KMS-11 (cell line): Measurements from ENCODE around the gene ATF1.
"Not testable (repeated sequence)": the region's sequence is repeated elsewhere in the genome, so short reads cannot be mapped to it uniquely, and the experiment has no call there.

Experiments
- H2AFZ ChIP-seq: fragments of 200-600 bp; sonication (generic); 2 replicates; pipeline ENCODE4 v1.6.1; 2016; ENCODE audit warnings: antibody characterized with exemption, mixed run types, low read depth
- H3K27ac ChIP-seq: fragments of 200-600 bp; sonication (generic); 2 replicates; pipeline ENCODE4 v1.6.1; 2016; ENCODE audit warnings: mild to moderate bottlenecking, mixed run types
- H3K27me3 ChIP-seq: fragments of 200-600 bp; sonication (generic); 2 replicates; pipeline ENCODE4 v1.6.1; 2017; ENCODE audit warnings: mild to moderate bottlenecking, low read depth, mixed run types, moderate library complexity; ENCODE audit not compliant: insufficient read depth
- H3K36me3 ChIP-seq: fragments of 200-600 bp; sonication (generic); 2 replicates; pipeline ENCODE4 v1.6.1; 2017; ENCODE audit warnings: mild to moderate bottlenecking, mixed run types; ENCODE audit not compliant: insufficient read depth
- H3K4me1 ChIP-seq: fragments of 200-600 bp; sonication (generic); 2 replicates; pipeline ENCODE4 v1.6.1; 2016; ENCODE audit warnings: mild to moderate bottlenecking, low read depth, mixed run types; ENCODE audit not compliant: poor library complexity, severe bottlenecking
- H3K4me2 ChIP-seq: fragments of 200-600 bp; sonication (generic); 2 replicates; pipeline ENCODE4 v1.7.0; 2016; ENCODE audit warnings: mild to moderate bottlenecking, mixed run types
- H3K4me3 ChIP-seq: fragments of 200-600 bp; sonication (generic); IDR thresholded peaks from 2 replicates; pipeline ENCODE4 v1.6.1; 2017; ENCODE audit warnings: low read depth, low read length, mixed read lengths; ENCODE audit not compliant: insufficient read depth
- H3K79me2 ChIP-seq: fragments of 200-600 bp; sonication (generic); 2 replicates; pipeline ENCODE4 v1.6.1; 2016; ENCODE audit warnings: low read depth, mixed run types; ENCODE audit not compliant: insufficient read depth
- H3K9ac ChIP-seq: fragments of 200-600 bp; sonication (generic); 2 replicates; pipeline ENCODE4 v1.6.1; 2016; ENCODE audit warnings: mild to moderate bottlenecking, mixed run types
- H4K20me1 ChIP-seq: fragments of 200-600 bp; sonication (generic); 2 replicates; pipeline ENCODE4 v1.6.1; 2016; ENCODE audit warnings: mild to moderate bottlenecking, mixed run types; ENCODE audit not compliant: insufficient read depth
- TF ChIP-seq, protein P1 (sequence below): fragments of 200-600 bp; sonication (generic); conservative IDR thresholded peaks from 2 replicates; pipeline ENCODE4 v1.6.1; 2017; ENCODE audit warnings: low read depth, mild to moderate bottlenecking, antibody characterized with exemption, low read length, moderate library complexity, mixed read lengths

ATF1 gene

DNA sequence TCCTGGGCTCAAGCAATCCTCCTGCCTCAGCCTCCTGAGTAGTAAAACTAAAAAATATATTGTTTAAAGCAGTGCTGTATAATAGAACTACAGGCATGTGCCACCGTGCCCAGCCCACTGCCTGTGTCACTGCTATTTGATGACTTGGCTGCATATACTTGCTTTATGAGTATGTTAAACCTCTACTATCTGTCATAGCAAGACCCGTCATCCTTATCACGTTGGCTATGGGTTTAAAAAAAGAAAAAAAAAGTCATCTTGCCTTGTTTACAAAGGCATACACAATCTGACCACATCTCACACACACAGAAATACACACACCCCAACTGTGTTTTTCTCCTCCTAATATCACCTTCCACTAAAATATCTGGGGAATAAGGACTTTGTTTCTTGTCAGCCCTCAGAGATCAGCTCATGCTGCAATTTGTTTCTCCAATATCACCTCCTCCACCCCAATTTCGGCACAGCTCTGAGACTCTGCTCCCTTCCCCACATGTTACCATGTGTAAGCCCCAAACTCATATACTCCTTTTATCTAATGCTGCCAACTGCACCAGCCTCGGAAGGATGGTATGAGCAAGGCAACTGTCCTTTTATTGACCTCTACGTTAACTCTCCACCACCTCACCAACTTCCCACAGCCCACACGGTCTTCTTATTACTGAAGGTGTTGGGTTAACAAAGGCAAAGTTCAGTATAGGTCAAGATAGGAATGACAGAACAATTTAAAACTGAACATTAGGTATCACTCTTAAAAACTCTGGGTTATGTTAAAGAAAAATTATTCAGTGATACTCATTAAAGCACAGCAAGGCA, 78.0 kb downstream of the ATF1 start:
- no peak overlapping the region for H3K27ac ChIP-seq
- no peak overlapping the region for H3K4me2 ChIP-seq
- H4K20me1 ChIP-seq: no peaks in the 10 kb centered on the region
- H3K4me1 ChIP-seq: peaks cover 5% of the 10 kb centered on the region
- no peak overlapping the region for H3K9ac ChIP-seq
- TF ChIP-seq, protein P1, sequence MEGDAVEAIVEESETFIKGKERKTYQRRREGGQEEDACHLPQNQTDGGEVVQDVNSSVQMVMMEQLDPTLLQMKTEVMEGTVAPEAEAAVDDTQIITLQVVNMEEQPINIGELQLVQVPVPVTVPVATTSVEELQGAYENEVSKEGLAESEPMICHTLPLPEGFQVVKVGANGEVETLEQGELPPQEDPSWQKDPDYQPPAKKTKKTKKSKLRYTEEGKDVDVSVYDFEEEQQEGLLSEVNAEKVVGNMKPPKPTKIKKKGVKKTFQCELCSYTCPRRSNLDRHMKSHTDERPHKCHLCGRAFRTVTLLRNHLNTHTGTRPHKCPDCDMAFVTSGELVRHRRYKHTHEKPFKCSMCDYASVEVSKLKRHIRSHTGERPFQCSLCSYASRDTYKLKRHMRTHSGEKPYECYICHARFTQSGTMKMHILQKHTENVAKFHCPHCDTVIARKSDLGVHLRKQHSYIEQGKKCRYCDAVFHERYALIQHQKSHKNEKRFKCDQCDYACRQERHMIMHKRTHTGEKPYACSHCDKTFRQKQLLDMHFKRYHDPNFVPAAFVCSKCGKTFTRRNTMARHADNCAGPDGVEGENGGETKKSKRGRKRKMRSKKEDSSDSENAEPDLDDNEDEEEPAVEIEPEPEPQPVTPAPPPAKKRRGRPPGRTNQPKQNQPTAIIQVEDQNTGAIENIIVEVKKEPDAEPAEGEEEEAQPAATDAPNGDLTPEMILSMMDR: no peak
- no peak overlapping the region for H3K4me3 ChIP-seq
- H3K27me3 ChIP-seq: no peaks in the 10 kb centered on the region
- no peaks in the 10 kb centered on the region for H3K79me2 ChIP-seq
- H3K36me3 ChIP-seq: no peaks in the 10 kb centered on the region
- no peak overlapping the region for H2AFZ ChIP-seq

DNA sequence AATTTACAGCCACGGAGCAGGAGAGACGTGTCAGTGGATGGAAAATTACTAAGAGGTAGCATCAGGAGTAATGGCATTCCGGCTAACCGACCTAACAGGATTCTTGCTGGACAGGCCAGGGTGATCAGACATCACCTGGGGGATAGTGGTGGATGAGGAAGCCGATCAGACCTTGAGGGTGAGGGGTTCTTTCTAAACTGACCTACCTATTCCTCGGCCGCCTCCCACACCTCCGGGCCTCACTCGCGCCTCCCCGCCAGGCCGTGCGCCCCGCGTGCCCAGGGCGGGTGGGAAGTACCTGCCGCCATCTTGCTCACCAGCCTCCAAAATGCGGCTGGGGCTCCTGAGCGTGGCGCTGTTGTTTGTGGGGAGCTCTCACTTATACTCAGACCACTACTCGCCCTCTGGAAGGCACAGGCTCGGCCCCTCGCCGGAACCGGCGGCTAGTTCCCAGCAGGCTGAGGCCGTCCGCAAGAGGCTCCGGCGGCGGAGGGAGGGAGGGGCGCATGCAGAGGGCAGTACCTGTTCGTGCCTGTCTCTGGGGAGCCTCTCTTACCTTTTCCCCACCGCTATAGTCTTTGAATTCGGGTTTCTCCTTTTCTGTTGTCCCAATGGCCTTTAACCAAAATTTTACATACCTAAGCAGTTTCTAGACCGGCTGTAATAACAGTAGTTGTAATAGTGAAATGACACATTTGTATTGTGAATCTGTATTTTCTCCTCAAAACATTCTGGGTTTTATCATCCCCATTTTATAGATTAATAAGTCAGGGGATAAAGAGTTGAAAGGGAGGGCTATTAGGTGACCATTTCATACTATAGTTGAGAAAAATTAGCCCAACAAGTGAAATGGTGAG, 79.0 kb downstream of the ATF1 start, which contains the start of gene TMPRSS12:
Gene TMPRSS12, plus strand, starts transcription at position 290 of the 857 bp plus-strand sequence. Its CDS starts 39 bp downstream, at position 329.
- Histone ChIP-seq H3K4me3 (no peak within 1 kb of the TSS), H2AFZ (no peak within 1 kb of the TSS), H3K4me1 (peaks cover 5% of the 10 kb centered on the region), H3K27ac (no peak within 1 kb of the TSS), H3K79me2 (no peaks in the 10 kb centered on the region), H4K20me1 (no peaks in the 10 kb centered on the region), H3K36me3 (no peaks in the 10 kb centered on the region), H3K4me2 (no peak within 1 kb of the TSS), H3K27me3 (no peaks in the 10 kb centered on the region), H3K9ac (no peak within 1 kb of the TSS)
- TF ChIP-seq, protein P1: no peak

DNA sequence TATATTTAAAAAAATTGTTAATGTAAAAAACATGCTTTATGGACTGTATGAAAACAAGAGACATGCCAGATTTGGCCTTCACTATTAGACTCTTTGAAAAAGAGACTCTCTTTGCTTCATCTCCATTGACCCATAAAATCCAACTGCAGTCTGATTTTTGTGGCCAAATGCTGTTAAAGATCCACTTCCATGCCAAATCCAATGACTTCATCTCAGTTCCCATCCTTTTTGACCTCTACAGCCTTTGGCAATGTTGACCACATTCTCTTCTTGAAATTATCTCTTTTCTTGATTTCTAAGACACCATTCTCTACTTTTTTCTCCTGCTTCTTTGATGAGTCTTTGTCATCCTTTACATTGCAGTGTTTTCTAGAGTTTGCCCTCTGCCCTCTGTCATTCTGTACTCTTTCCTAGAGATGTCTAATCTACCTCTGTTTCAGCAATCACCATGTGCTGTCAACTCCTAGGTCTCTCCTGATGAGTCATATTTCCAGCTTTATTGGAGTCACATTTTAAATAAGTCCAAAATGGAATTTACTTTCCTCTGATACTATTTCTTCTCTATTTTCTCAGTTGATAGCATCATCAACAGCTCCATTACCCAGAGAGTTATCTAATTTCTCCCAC, 81.2 kb downstream of the ATF1 start:
- Histone ChIP-seq H3K36me3 (no peaks in the 10 kb centered on the region), H3K4me1 (peaks cover 5% of the 10 kb centered on the region), H3K79me2 (no peaks in the 10 kb centered on the region), H3K4me2 (no peak overlapping the region), H3K4me3 (no peak overlapping the region), H3K9ac (no peak overlapping the region), H4K20me1 (no peaks in the 10 kb centered on the region), H3K27ac (no peak overlapping the region), H3K27me3 (no peaks in the 10 kb centered on the region), H2AFZ (no peak overlapping the region)
- TF ChIP-seq, protein P1: no peak

DNA sequence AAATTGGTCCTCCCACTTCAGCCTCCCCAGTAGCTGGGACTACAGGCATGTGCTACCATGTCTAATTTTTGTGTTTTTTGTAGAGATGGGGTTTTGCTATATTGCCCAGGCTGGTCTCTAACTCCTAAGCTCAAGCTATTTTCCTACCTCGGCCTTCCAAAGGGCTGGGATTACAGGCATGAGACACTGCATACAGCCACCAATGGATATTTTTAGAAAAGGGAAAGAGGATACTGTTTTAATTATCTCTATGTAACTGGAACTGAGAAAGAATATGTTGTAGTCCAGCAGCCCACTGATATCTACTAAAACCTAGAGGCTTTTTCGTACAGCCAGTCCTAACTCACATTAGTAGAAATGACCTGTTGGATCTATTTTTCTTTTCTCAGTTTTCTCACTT, 85.1 kb downstream of the ATF1 start:
- TF ChIP-seq, protein P1: no peak
- Histone ChIP-seq H3K36me3 (no peaks in the 10 kb centered on the region), H4K20me1 (no peaks in the 10 kb centered on the region), H2AFZ (no peak overlapping the region), H3K4me3 (no peak overlapping the region), H3K79me2 (no peaks in the 10 kb centered on the region), H3K9ac (no peak overlapping the region), H3K4me2 (no peak overlapping the region), H3K4me1 (peaks cover 5% of the 10 kb centered on the region), H3K27ac (no peak overlapping the region), H3K27me3 (no peaks in the 10 kb centered on the region)

DNA sequence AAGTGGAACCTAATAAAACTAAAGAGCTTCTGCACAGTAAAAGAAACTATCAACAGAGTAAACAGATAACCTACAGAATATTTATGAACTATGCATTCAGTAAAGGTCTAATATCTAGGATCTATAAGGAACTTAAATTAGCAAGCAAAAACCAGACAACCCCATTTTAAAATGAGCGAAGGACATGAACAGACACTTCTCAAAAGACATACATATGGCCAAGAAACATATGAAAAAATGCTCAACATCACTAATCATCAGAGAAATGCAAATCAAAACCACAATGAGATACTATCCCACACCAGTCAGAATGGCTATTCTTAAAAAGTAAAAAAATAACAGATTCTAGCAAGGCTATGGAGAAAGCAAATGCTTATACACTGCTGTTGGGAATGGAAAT, 91.3 kb downstream of the ATF1 start:
- not testable (repeated sequence) for H3K4me3 ChIP-seq, H3K27ac ChIP-seq, H3K4me2 ChIP-seq, H3K36me3 ChIP-seq, H3K27me3 ChIP-seq, H3K79me2 ChIP-seq, H4K20me1 ChIP-seq, H3K4me1 ChIP-seq, H3K9ac ChIP-seq, H2AFZ ChIP-seq

DNA sequence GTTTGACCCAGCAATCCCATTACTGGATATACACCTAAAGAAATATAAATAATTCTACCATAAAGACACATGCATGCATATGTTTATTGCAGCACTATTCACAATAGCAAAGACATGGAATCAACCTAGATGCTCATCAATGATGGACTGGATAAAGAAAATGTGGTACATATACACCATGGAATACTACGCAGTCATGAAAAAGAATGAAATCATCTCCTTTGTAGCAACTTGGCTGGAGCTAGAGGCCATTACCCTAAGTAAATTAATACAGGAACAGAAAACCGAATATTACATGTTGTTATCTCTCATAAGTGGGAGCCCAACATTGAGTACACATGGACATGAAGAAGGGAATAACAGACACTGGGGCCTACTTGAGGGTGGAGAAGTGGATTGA, 91.8 kb downstream of the ATF1 start:
- H3K79me2 ChIP-seq, H3K4me3 ChIP-seq, H3K36me3 ChIP-seq, H3K4me1 ChIP-seq, H3K27me3 ChIP-seq, H3K27ac ChIP-seq, H2AFZ ChIP-seq, H3K4me2 ChIP-seq, H4K20me1 ChIP-seq, H3K9ac ChIP-seq: not testable (repeated sequence)
